Fibroblast of lung (primary cell): ENCODE data around the gene C9orf85. TPM values are rescaled to one million over a fixed set of nuclear protein-coding genes. Genes with fewer than 3 reads are reported as not detected.

Experiments
- DNase-seq, 2 donors: peaks; one replicate each; pipeline versions ENCODE4 v3.0.0 to v3.0.0-alpha.2; 2010; ENCODE audit warnings: low read depth in 2 of 2
- H2AFZ ChIP-seq: 2 replicates; pipeline ENCODE4 v1.5.1; 2012; ENCODE audit warnings: low read length, control low read depth, inconsistent platforms
- H3K27ac ChIP-seq: 2 replicates; pipeline ENCODE4 v1.5.1; 2011; ENCODE audit warnings: low read length, control low read depth; ENCODE audit not compliant: insufficient read depth
- H3K27me3 ChIP-seq: 2 replicates; pipeline ENCODE4 v1.5.1; 2011; ENCODE audit warnings: mild to moderate bottlenecking, low read length; ENCODE audit not compliant: control insufficient read depth, insufficient read depth
- H3K36me3 ChIP-seq: 2 replicates; pipeline ENCODE4 v1.5.1; 2011; ENCODE audit warnings: low read length; ENCODE audit not compliant: control insufficient read depth, insufficient read depth
- H3K4me1 ChIP-seq: 2 replicates; pipeline ENCODE4 v1.5.1; 2011; ENCODE audit warnings: low read length; ENCODE audit not compliant: control insufficient read depth, insufficient read depth; ENCODE audit errors: extremely low read depth
- H3K4me2 ChIP-seq: 2 replicates; pipeline ENCODE4 v1.5.1; 2011; ENCODE audit warnings: low read length, control low read depth; ENCODE audit not compliant: insufficient read depth; ENCODE audit errors: extremely low read depth
- H3K4me3 ChIP-seq, 4 experiments: fragments of 200-600 bp in 1 of 4; sonication (generic) in 1 of 4; replicated peaks in 1 of 4; 2 replicates each; pipeline ENCODE4 v1.5.1; 2011 to 2016; ENCODE audit warnings: low read length in 4 of 4, low read depth in 3 of 4, mild to moderate bottlenecking in 3 of 4, control low read depth in 2 of 4, inconsistent platforms in 1 of 4, mixed read lengths in 1 of 4; ENCODE audit not compliant: insufficient read depth in 1 of 4; ENCODE audit errors: control extremely low read depth in 1 of 4
- H3K79me2 ChIP-seq: 2 replicates; pipeline ENCODE4 v1.5.1; 2012; ENCODE audit warnings: mild to moderate bottlenecking, low read length, inconsistent platforms; ENCODE audit not compliant: control insufficient read depth, insufficient read depth
- H3K9ac ChIP-seq: 2 replicates; pipeline ENCODE4 v1.5.1; 2011; ENCODE audit warnings: mild to moderate bottlenecking, low read length, control low read depth; ENCODE audit not compliant: insufficient read depth
- H3K9me3 ChIP-seq: 2 replicates; pipeline ENCODE4 v1.5.1; 2012; ENCODE audit warnings: low read depth, low read length; ENCODE audit not compliant: control insufficient read depth, insufficient read depth
- H4K20me1 ChIP-seq: 2 replicates; pipeline ENCODE4 v1.5.1; 2011; ENCODE audit warnings: low read length; ENCODE audit not compliant: control insufficient read depth, insufficient read depth; ENCODE audit errors: extremely low read depth
- CTCF ChIP-seq, 2 donors: IDR thresholded peaks in 1 of 2; conservative IDR thresholded peaks in 1 of 2; 1 replicate in 1 of 2; 2 replicates in 1 of 2; pipeline ENCODE4 v1.5.1; 2011 to 2012; ENCODE audit warnings: low read length in 2 of 2, control low read depth in 1 of 2, inconsistent platforms in 1 of 2, low read depth in 1 of 2, mild to moderate bottlenecking in 1 of 2
- EZH2 ChIP-seq: IDR thresholded peaks from 2 replicates; pipeline ENCODE4 v1.5.1; 2012; ENCODE audit warnings: low read length, control low read depth, mild to moderate bottlenecking; ENCODE audit errors: missing control alignments
- polyA plus RNA-seq, 2 donors: library from polyadenylated mRNA; depleted of rRNA in 1 of 2; stranded (reverse) in 1 of 2; unstranded in 1 of 2; fragments of >200 nt; gene quantifications; 2 replicates each; pipeline ENCODE4 v1.2.1, GENCODE V29; 2011 to 2012; ENCODE audit warnings: missing spikeins in 1 of 2
- total RNA-seq: library from RNA; depleted of rRNA; stranded (reverse); fragments of >200 nt; gene quantifications from 2 replicates; pipeline ENCODE4 v1.2.1, GENCODE V29; 2014

C9orf85 gene
- total and polyA plus RNA-seq, 2 donors (not counting 1 experiment from before 2014, with no cell fraction given) = 17.3 to 22.5 TPM

- Histone ChIP-seq H3K27ac (peak overlapping the region; percentile 88), H4K20me1 (no peaks in the 10 kb centered on the region), H3K79me2 (peaks cover 78% of the 10 kb centered on the region), H2AFZ (peak overlapping the region; percentile 14), H3K9me3 (no peaks in the 10 kb centered on the region), H3K4me3 (peak overlapping the region; percentile 75 to 93 (median 90)), H3K9ac (peak overlapping the region; percentile 78), H3K4me1 (peaks cover 4% of the 10 kb centered on the region), H3K36me3 (no peaks in the 10 kb centered on the region), H3K27me3 (no peaks in the 10 kb centered on the region), H3K4me2 (peak overlapping the region; percentile 23)
- DNase-seq = peak; percentile 28 to 39
- no peak for TF ChIP-seq EZH2
- no peak for TF ChIP-seq CTCF (conservative IDR thresholded peaks at IDR 0.05 in 1 of 2, IDR thresholded peaks at IDR 0.05 in 1 of 2; ENCODE audit: low read depth in 1 of 2, low read length in 2 of 2)
Observed at GRCh38 chr9:71909887-71910649, 1.4 kb upstream of the C9orf85 start.

- Histone ChIP-seq H3K4me3 (peak overlapping the region; percentile 75 to 93 (median 90)), H3K9ac (peak overlapping the region; percentile 78), H3K27ac (peak overlapping the region; percentile 88), H3K9me3 (no peaks in the 10 kb centered on the region), H2AFZ (peak overlapping the region; percentile 93), H4K20me1 (no peaks in the 10 kb centered on the region), H3K4me2 (peak overlapping the region; percentile 54), H3K4me1 (peaks cover 4% of the 10 kb centered on the region), H3K27me3 (no peaks in the 10 kb centered on the region), H3K79me2 (peaks cover 76% of the 10 kb centered on the region), H3K36me3 (no peaks in the 10 kb centered on the region)
- DNase-seq = no peak
- no peak for TF ChIP-seq EZH2
- TF ChIP-seq CTCF (conservative IDR thresholded peaks at IDR 0.05 in 1 of 2, IDR thresholded peaks at IDR 0.05 in 1 of 2; ENCODE audit: low read depth in 1 of 2, low read length in 2 of 2) = no peak
Observed at GRCh38 chr9:71910650-71911060, 784 bp upstream of the C9orf85 start.

- H3K79me2 ChIP-seq = peaks cover 75% of the 10 kb centered on the region
Observed at GRCh38 chr9:71911908-71912335, 483 bp downstream of the C9orf85 start.

More at GRCh38 chr9:71911908-71912335, 483 bp downstream of the C9orf85 start:
- TF ChIP-seq CTCF (conservative IDR thresholded peaks at IDR 0.05 in 1 of 2, IDR thresholded peaks at IDR 0.05 in 1 of 2; ENCODE audit: low read depth in 1 of 2, low read length in 2 of 2) = no peak
- TF ChIP-seq EZH2 = no peak
- H3K9me3 ChIP-seq = no peaks in the 10 kb centered on the region
- H3K4me3 ChIP-seq = peak overlapping the region; percentile 54 to 92 (median 68)
- H3K36me3 ChIP-seq = no peaks in the 10 kb centered on the region
- H2AFZ ChIP-seq = peak overlapping the region; percentile 44
- H3K4me2 ChIP-seq = peak overlapping the region; percentile 84
- peak; percentile 54 to 63 for DNase-seq
- peaks cover 4% of the 10 kb centered on the region for H3K4me1 ChIP-seq
- H3K27me3 ChIP-seq = no peaks in the 10 kb centered on the region
- peak overlapping the region; percentile 66 for H3K9ac ChIP-seq
- peak overlapping the region; percentile 70 for H3K27ac ChIP-seq
- H4K20me1 ChIP-seq = no peaks in the 10 kb centered on the region
